Thyroid gland (tissue), 4 donors: ENCODE results near the gene GPR31.

Experiments
- CTCF ChIP-seq, 6 experiments: fragments of 200-600 bp in 3 of 6; fragments of 450-650 bp in 3 of 6; sonication (generic) in 3 of 6; IDR thresholded peaks; one replicate each; pipeline ENCODE4 v1.5.1; 2016 to 2019; ENCODE audit warnings: antibody characterized with exemption in 6 of 6, mild to moderate bottlenecking in 2 of 6, inconsistent platforms in 1 of 6, moderate library complexity in 1 of 6
- POLR2A ChIP-seq, 2 donors: fragments of 450-650 bp; IDR thresholded peaks; one replicate each; pipeline ENCODE4 v1.6.1; 2017; ENCODE audit warnings: antibody characterized with exemption in 2 of 2, mild to moderate bottlenecking in 2 of 2, moderate library complexity in 1 of 2

DNA sequence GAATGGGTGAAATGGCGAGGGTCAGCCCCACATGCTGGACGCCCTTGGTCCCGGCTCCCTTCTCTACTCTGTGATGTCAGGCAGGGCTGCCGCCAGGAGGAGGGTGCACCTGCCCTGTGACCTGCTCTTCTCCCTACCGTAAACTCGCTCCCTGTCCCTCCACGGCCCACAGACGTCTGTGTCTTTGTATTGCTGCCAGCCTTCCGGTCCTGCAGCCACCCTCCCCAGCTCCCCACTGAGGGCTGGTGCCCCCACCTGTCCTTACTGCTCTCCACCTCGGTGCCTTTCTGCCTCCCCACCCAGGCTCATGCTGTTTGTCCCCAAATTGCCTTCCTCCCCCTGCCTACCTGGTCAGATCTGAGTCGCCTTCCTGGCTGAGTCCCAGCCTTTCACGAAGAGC is 38.9 kb downstream of the GPR31 start:
- TF ChIP-seq CTCF (IDR thresholded peaks at IDR 0.05) (no peak), POLR2A (IDR thresholded peaks at IDR 0.05) (no peak)
